HG03025 (cell line): ENCODE results near the gene MAL.

Source experiments
- ATAC-seq: cut with Tn5 transposase; IDR thresholded peaks from one replicate; pipeline ENCODE4 v1.9.1; 2021; ENCODE audit warnings: mild to moderate bottlenecking, moderate library complexity; ENCODE audit not compliant: unreplicated experiment, low FRiP score

Gene MAL

GRCh38 chr2:95014126-95014708 lies 11.3 kb upstream of the MAL start:
- no peak for ATAC-seq

- ATAC-seq, result no peak
Observed at GRCh38 chr2:95015261-95015912, 10.1 kb upstream of the MAL start.

DNA sequence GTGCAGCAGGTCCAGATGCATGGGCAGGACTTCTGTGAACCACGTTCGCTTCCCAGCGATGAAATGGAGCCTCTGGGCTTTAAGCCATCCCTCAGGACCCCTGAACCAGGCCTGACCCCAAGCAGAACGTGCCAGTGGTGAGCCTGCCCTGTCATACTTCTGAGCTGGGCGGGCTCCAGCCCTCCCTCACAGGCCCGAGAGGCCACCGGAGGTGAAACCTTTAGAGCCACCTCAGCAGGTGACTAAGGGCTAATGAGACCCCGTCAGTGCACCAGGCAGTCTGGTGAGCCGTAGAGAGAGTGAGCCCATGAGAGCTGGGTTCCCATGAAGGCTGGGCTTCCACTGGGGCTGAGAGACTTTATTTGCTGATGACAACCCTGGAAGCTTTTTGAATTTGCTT lies 8.9 kb upstream of the MAL start:
- no peak for ATAC-seq

DNA sequence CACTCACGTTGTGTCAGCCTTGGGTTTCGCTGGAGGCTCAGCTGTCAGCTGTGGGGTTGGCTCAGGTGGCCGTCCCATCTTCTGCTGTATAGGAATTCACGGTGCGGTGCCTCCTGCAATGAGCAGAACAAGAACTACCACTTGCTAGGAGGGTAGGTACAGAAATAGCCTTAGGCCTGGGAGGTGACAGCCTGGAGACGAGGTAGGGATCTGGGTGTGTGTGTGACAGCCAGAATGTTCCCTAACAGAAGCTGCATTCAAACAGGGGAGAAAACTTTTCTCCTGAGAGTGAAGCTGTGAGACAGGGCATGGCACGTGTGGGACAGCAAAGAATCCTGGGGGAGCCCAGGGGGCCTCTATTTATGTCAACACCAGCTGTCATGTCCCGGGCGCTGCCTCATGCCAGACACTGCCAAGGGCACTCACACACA lies 8.4 kb upstream of the MAL start:
- no peak for ATAC-seq

DNA sequence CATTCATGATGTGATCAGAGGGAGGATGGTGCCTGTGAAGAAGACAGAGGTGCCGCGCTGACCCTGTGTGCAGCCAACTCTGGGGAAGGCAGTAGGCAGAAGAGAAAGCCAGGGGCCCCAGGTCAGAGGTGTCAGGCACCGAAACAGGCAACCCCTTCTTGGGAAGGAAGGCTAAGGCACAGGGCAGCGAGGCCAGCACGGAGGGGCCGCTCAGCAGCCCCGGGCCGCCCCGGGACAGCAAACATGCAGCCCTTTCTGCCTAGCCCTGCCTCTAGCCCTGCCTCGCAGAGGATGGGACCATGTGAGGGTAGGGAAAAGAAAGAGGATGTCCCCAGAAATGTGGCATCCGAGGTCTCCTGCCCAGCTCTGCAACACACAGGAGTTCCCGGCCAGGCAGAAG lies 7.7 kb upstream of the MAL start:
- no peak for ATAC-seq

GRCh38 chr2:95018301-95018700 lies 7.2 kb upstream of the MAL start:
- ATAC-seq, result no peak

DNA sequence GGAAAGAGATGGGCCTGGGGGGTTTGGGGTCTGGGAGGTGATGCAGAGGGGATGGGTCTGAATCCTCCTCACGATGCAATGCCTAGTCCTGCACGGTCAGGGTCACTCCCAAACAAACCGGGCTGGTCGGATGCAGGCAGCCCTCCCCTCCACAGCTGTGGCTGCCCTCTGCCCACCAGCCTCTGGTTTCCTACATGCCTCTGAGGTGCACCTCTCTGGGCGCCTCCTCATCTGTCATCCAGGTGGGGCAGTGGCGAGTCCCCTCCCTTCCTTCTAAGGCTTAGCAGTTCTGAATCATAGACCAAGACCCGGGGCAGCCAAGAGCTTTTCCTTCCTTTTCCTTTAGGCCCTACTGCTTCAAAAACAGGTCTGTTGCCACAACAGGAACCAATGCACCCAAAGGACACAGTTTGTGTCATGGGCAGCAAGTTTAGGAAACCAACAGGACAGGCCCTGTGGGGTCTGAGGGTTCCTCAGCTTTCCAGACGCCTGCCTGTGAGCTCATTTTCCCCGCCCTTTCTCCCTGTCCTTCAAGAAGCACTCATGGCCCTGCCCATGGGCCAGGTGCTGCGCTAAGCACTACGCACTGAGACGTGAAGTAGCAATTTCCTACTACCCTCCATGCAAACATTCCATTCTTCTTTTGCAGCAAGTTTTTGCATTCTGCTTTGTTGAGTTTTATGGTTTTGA lies 6.5 kb upstream of the MAL start:
- no peak for ATAC-seq

- ATAC-seq, result no peak
Observed at GRCh38 chr2:95019572-95019971, 5.9 kb upstream of the MAL start.

GRCh38 chr2:95020275-95021022 lies 5.1 kb upstream of the MAL start:
- ATAC-seq, result no peak

DNA sequence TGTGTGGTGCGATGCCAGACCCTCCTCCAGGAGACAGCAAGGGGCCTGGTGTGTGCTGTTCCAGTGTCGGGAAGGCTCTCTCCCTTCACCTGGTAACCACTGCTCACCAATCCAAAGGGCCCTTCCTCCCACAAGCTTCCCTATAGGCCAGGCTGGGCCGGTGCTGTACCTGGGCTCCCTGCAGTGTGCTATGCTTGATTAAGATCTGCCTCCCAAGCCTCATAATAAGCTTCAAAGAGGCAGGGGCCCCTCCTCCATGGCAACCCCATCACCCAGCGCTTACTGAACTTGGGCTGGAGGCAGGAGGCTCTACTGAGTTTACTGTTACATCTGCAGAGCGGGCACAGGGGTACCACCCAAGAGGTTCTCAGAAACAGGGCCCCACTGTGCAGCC lies 4.5 kb upstream of the MAL start:
- no peak for ATAC-seq

GRCh38 chr2:95021847-95022246 lies 3.7 kb upstream of the MAL start:
- no peak for ATAC-seq

- ATAC-seq, result peak; percentile 84
Observed at GRCh38 chr2:95022309-95023221, 2.9 kb upstream of the MAL start.

DNA sequence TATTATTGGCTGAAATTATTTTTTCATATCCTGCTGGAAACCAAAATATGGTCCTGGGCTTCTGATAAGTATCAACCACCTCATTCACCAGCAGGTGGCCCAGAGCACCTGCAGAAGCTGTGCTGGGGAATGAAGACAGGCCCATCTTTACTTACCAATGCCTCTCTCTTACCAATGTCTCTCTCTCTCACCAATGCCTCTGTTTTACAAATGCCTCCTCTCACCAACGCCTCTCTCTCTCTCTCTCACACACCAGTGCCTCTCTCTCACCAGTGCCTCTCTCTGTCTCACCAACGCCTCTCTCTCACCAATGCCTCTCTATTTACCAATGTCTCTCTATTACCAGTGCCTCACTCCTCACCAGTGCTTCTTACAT lies 2.3 kb upstream of the MAL start:
- ATAC-seq, result no peak

DNA sequence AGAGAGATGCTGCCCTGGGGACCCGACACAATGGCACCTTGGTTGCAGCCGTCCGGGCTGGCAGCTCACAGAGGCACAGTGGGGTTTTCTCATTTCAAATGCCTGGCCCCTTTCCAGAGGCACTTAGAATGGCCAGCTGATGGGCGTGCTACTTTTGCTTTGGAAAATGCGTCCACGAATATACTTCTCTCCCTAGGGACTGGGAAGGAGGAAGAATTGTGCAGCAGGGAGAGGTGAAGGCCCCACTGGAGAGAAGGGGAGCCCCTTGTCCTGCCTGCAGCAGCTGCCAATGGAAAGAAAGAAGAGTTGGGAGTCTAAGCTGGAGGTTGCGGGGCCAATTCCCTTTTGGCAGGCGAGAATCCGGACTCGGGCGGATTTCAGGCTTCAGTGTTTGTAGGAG lies 1.1 kb upstream of the MAL start:
- ATAC-seq, result no peak

GRCh38 chr2:95024960-95025405 lies 525 bp upstream of the MAL start:
- no peak for ATAC-seq

- ATAC-seq, result no peak
Observed at GRCh38 chr2:95026471-95027368, 1.2 kb downstream of the MAL start.

DNA sequence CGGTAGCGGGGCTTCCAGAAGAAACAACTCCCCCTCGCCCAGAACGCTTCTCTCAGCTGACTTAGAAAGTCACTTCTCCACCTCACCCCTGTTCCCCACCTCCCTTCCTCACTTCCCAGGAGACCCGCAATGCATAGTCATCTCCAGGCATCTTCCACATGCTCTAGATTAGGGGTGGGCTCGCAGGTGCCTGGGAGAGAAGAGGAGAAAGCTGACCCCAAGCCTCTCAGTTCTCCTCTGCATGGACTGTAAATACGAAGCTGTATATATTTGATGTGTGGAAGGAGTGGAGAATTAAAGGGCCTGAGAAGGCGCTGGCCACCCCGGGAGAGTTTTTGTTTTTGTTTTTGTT lies 1.8 kb downstream of the MAL start:
- no peak for ATAC-seq

DNA sequence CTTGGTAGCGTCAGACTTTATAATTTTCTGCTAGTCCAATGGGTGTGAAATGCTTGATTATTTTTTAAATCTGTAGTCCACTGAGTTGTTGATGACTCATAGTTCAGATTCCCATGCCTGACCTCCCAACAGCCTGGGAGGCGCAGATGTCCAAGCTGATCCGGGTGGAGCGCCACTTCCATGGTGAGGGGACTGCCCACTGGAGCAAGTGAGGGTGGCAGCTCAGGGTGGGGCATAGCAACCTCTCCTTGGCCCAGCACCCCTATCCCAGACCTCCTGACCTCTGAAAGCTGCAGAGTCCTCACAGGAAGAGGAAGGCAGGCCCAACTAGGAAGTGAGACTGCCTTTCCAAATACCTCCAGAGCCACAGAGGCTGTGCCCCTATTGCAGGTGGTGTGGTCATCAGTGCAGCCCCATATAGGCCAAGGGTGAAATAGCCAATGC lies 4.4 kb downstream of the MAL start:
- ATAC-seq, result no peak

DNA sequence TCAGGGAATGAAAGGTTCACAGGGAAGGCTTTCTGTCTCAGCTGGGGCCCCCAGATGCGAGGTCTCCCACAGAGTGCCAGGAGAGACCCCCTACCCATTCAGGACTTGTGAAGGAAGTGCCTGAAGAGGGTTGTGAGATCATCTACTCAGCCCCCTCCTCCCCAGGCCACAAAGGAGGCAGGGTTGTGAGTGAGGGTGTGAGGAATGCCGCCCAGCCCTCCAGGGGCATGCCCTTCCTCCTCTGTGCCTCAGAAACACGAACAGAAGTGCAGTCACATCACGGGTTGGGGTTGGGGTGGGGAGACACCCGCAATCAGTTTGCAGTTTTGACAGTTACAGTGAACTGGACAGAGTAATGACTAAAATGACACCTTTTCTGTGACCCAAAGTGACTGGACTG lies 5.0 kb downstream of the MAL start:
- no peak for ATAC-seq
